A549 treated with Hydrocortisone at 1 μM for 4 hours (cell line): ENCODE measurements around the gene ARL1. TPM values are rescaled to one million over a fixed set of nuclear protein-coding genes. Genes with fewer than 3 reads are reported as not detected.

ENCODE experiments used
- total RNA-seq: library from RNA; stranded (reverse); fragments of 200-300 nt; extraction: Qiagen RNA extraction; gene quantifications from 5 replicates; pipeline ENCODE4 v1.2.3, GENCODE V29; 2022

ARL1 gene
- total RNA-seq = 61.3 to 66.8 TPM (median 64.9 TPM) in 5 replicates

DNA sequence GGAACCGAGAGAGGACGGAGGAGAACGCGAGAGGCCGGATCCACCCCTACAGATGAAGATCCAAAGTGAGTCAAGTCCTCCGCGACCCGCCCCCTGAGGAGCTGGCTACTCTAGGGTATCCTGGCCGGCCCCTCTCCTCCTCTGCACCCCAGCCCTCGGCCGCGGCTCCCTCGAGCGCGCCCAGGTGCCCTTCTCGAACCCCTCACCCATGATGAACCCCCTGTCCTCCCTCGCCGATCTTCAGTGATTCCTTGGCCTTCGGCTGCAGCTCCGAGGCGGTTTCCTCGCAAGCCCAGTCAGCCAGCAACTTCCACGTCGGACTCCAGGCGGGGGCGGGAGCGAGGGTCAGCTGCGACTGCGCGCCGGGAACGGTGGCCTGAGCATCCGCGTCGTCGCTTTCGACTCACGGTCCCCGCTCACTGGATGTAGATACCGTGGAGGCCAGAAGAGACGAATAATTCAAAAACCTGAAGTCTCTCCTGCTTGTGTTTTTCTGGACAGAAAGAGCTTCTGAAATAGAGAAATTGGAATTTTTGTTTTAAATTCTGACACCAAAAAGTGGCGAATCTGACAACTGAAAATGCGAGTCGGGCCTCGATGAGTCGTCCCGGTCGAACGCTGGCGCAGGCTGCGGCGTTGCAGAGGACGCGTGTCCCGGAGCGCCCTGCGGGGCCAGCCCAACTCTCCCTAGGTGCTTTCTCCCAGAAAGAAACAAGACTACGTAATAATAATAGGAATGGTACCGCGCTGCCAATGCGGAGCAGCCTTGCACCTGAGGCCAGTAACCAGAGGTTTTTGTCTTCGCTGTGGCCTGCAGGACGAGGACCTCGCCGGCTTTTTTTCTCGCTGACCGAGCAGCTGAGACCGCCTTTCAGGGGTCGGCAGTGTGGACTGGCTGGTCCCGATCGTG lies at the start of gene ARL1:
Gene ARL1 (minus strand): TSS at position 337 of the 910 bp plus-strand sequence. CDS start 127 bp downstream, at position 210.

Other genes with a start within 250 kb of the ARL1 start
- not detected in 5 replicates for gene SLC5A8, start 197.5 kb downstream of the ARL1 start, total RNA-seq
- gene UTP20, start 127.7 kb downstream of the ARL1 start, total RNA-seq = 12.8 to 20.9 TPM (median 14.5 TPM) in 5 replicates
- not detected in 5 replicates for gene SPIC, start 67.6 kb upstream of the ARL1 start, total RNA-seq
- gene MYBPC1, start 187.2 kb upstream of the ARL1 start, total RNA-seq = not detected in 5 replicates